CD8-positive, alpha-beta memory T cell (primary cell): ENCODE measurements around the gene CYP2S1. TPM values are rescaled to one million over a fixed set of nuclear protein-coding genes. Genes with fewer than 3 reads are reported as not detected.

Source experiments
- CTCF ChIA-PET: fragments of 350-600 bp; sonication (Branson Sonifier 250); formaldehyde crosslinking; loops from one replicate; lab custom pipeline; 2021; ENCODE audit warnings: antibody characterized with exemption; lab: Charles Lee
- POLR2A ChIA-PET: fragments of 350-600 bp; sonication (Branson Sonifier 250); formaldehyde crosslinking; loops from one replicate; lab custom pipeline; 2021; ENCODE audit warnings: antibody characterized with exemption; lab: Charles Lee
- DNase-seq, 5 donors: peaks; one replicate each; pipeline versions ENCODE4 v3.0.0 to v3.0.0-alpha.2; 2020 to 2022; ENCODE audit warnings: mixed read lengths in 1 of 5
- H3K27ac ChIP-seq: one replicate; pipeline ENCODE4 v1.7.0; 2013; ENCODE audit warnings: low read depth, mild to moderate bottlenecking, low read length, moderate library complexity
- H3K27me3 ChIP-seq: 2 replicates; pipeline ENCODE4 v1.7.0; 2013; ENCODE audit warnings: low read length, mild to moderate bottlenecking; ENCODE audit not compliant: insufficient read depth, poor library complexity, severe bottlenecking
- H3K36me3 ChIP-seq: 2 replicates; pipeline ENCODE4 v1.7.0; 2013; ENCODE audit warnings: mild to moderate bottlenecking, low read length, moderate library complexity; ENCODE audit not compliant: insufficient read depth
- H3K4me1 ChIP-seq: 2 replicates; pipeline ENCODE4 v1.7.0; 2013; ENCODE audit warnings: mild to moderate bottlenecking, low read length, moderate library complexity; ENCODE audit not compliant: insufficient read depth
- H3K4me3 ChIP-seq: 2 replicates; pipeline ENCODE4 v1.7.0; 2013; ENCODE audit warnings: mild to moderate bottlenecking, low read length
- H3K9me3 ChIP-seq: 2 replicates; pipeline ENCODE4 v1.7.0; 2013; ENCODE audit warnings: mild to moderate bottlenecking, low read length
- H3K27ac Mint-ChIP-seq, 8 donors: one replicate each; pipeline ENCODE4 v1.8.0; 2020 to 2021; ENCODE audit warnings: mixed read lengths in 8 of 8, mild to moderate bottlenecking in 6 of 8, inconsistent platforms in 3 of 8, moderate library complexity in 3 of 8
- H3K27me3 Mint-ChIP-seq, 2 donors: one replicate each; pipeline ENCODE4 v1.8.0; 2020 to 2021; ENCODE audit warnings: mixed read lengths in 2 of 2, mild to moderate bottlenecking in 1 of 2, moderate library complexity in 1 of 2
- H3K36me3 Mint-ChIP-seq, 3 donors: one replicate each; pipeline ENCODE4 v1.8.0; 2020 to 2021; ENCODE audit warnings: mixed read lengths in 3 of 3, inconsistent platforms in 1 of 3, mild to moderate bottlenecking in 1 of 3
- H3K4me1 Mint-ChIP-seq, 3 donors: one replicate each; pipeline ENCODE4 v1.8.0; 2020 to 2021; ENCODE audit warnings: mixed read lengths in 3 of 3, inconsistent platforms in 1 of 3, mild to moderate bottlenecking in 1 of 3
- H3K4me3 Mint-ChIP-seq, 7 donors: one replicate each; pipeline ENCODE4 v1.8.0; 2020 to 2021; ENCODE audit warnings: mixed read lengths in 7 of 7, mild to moderate bottlenecking in 6 of 7, moderate library complexity in 4 of 7, inconsistent platforms in 2 of 7
- H3K9me3 Mint-ChIP-seq, 5 donors: one replicate each; pipeline ENCODE4 v1.8.0; 2020 to 2022; ENCODE audit warnings: mixed read lengths in 5 of 5, mild to moderate bottlenecking in 3 of 5, moderate library complexity in 2 of 5, inconsistent platforms in 1 of 5
- polyA plus RNA-seq: library from polyadenylated mRNA; unstranded; fragments of 300-500 nt; fragmentation: Illumina TruSeq; gene quantifications from one replicate; pipeline ENCODE4 v1.2.3, GENCODE V29; 2021
- total RNA-seq, 2 experiments: library from RNA; stranded (reverse); gene quantifications; one replicate each; pipeline ENCODE4 v1.2.3, GENCODE V29; 2021

Gene CYP2S1
- total and polyA plus RNA-seq, 3 experiments from 2014 or later = not detected

DNA sequence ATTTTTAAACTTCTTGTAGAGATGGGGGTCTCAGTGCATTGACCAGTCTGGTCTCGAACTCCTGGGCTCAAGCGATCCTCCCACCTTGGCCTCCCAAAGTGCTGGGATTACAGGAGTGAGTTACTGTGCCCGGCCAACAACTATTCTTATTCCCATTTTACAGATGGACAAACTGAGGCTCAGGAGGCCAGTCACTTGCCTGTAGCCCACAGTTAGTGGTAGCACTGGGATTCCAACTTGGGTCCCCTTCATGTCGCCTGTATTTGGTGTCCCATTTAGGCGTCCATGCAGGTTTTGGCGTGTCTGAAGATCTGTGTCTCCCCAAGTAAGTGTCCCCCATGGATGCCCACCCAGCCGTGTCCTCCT lies 25.2 kb downstream of the CYP2S1 start:
- peaks cover 0 to 2% (median 0%) of the 10 kb centered on the region in 3 donors for H3K36me3 Mint-ChIP-seq
- no peaks in the 10 kb centered on the region for H3K9me3 Mint-ChIP-seq
- H3K4me3 Mint-ChIP-seq = no peak overlapping the region
- Histone ChIP-seq H3K36me3 (no peaks in the 10 kb centered on the region), H3K27me3 (peaks cover 10% of the 10 kb centered on the region), H3K4me3 (no peak overlapping the region), H3K4me1 (no peaks in the 10 kb centered on the region), H3K27ac (no peak overlapping the region), H3K9me3 (no peaks in the 10 kb centered on the region)
- H3K27me3 Mint-ChIP-seq = peaks cover 28 to 42% of the 10 kb centered on the region in 2 donors
- CTCF ChIA-PET = interaction anchor here (1.2 kb wide), 1 partner anchor 11 kb away, joined by 3 read pairs; no protein-coding TSS in a partner anchor
- H3K27ac Mint-ChIP-seq = no peak overlapping the region
- H3K4me1 Mint-ChIP-seq = peaks cover 0 to 4% (median 2%) of the 10 kb centered on the region in 3 donors
- no peak for DNase-seq
- POLR2A ChIA-PET = no interaction called here

DNA sequence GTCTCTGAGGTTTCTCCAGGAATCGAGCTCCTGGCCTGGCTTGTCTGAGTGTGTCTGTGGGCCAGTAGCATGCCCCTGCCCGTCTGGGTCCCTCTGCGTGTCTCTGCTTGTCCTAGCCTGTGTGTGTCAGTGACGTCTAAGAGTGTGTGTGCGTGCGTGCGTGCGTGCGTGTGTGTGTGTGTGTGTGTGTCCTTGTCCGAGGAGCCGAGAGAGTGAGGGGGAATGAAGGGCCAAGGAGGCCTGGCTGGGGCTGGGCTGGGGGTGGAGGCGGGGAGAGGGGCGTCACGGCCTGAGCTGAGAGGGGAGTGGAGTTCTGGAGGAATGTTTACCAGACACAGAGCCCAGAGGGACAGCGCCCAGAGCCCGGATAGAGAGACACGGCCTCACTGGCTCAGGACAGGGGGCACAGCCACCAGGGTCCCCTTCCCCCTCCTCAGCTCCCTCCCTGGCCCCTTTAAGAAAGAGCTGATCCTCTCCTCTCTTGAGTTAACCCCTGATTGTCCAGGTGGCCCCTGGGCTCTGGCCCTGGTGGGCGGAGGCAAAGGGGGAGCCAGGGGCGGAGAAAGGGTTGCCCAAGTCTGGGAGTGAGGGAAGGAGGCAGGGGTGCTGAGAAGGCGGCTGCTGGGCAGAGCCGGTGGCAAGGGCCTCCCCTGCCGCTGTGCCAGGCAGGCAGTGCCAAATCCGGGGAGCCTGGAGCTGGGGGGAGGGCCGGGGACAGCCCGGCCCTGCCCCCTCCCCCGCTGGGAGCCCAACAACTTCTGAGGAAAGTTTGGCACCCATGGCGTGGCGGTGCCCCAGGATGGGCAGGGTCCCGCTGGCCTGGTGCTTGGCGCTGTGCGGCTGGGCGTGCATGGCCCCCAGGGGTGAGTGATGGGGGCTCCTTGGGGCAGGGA lies 25.8 kb downstream of the CYP2S1 start, which contains the start of gene AXL:
TSS of gene AXL (plus strand) at position 609 of the 893 bp plus-strand sequence. CDS start at position 779, 170 bp downstream.
- Mint-ChIP-seq H3K4me1 (peaks cover 0 to 4% (median 2%) of the 10 kb centered on the region in 3 donors), H3K27ac (peak within 1 kb of the TSS in 2 of 8 donors; percentile 59 to 61), H3K36me3 (peaks cover 0 to 2% (median 0%) of the 10 kb centered on the region in 3 donors), H3K27me3 (peaks cover 28 to 45% of the 10 kb centered on the region in 2 donors), H3K9me3 (no peaks in the 10 kb centered on the region), H3K4me3 (no peak within 1 kb of the TSS)
- ChIA-PET POLR2A (no interaction called here), CTCF (interaction anchor here (1.2 kb wide), 1 partner anchor 10 kb away, joined by 3 read pairs; no protein-coding TSS in a partner anchor)
- Histone ChIP-seq H3K27ac (no peak within 1 kb of the TSS), H3K4me1 (no peaks in the 10 kb centered on the region), H3K27me3 (peaks cover 10% of the 10 kb centered on the region), H3K4me3 (no peak within 1 kb of the TSS), H3K9me3 (no peaks in the 10 kb centered on the region), H3K36me3 (no peaks in the 10 kb centered on the region)
- DNase-seq = no peak

DNA sequence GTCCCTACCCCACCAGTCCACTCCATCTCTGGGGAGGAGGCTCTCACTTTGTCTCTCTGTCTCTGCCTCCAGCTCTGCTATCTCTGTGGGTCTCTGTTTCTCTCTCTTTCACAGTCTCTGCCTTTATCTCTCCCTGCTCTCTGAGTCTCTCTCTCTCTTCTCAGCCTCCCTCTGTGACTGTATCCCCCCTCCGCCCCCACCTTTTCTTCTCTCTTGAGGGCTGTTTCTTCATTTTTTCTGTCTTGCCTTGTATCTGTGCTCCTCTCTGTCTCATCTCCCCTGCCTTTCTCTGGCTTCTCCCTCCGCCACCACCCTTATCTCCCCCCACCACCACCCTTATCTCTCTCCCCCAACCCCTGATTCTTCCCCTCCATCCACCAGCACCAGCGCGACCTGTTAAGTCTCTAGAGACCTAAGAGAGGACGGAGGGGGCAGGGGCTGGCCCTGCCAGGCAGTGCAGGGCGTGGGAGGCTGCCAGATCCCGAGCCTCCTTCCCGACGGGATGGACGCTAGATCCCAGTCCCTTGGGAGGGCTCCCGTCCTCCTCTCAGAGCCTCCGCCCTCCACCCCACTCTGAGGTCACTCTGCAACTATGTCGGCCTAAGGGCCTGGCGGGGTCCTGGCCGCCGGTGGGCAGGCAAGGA lies 27.0 kb downstream of the CYP2S1 start:
- peaks cover 0 to 2% (median 0%) of the 10 kb centered on the region in 3 donors for H3K36me3 Mint-ChIP-seq
- H3K27ac Mint-ChIP-seq = peak overlapping the region in 1 of 8 donors; percentile 59
- H3K36me3 ChIP-seq = no peaks in the 10 kb centered on the region
- H3K27ac ChIP-seq = no peak overlapping the region
- no peaks in the 10 kb centered on the region for H3K9me3 Mint-ChIP-seq
- CTCF ChIA-PET = interaction anchor here (2.4 kb wide), 1 partner anchor 43 kb away, joined by 8 read pairs; no protein-coding TSS in a partner anchor
- H3K4me1 Mint-ChIP-seq = peaks cover 0 to 4% (median 2%) of the 10 kb centered on the region in 3 donors
- DNase-seq = no peak
- H3K4me1 ChIP-seq = no peaks in the 10 kb centered on the region
- peaks cover 10% of the 10 kb centered on the region for H3K27me3 ChIP-seq
- H3K9me3 ChIP-seq = no peaks in the 10 kb centered on the region
- H3K4me3 Mint-ChIP-seq = no peak overlapping the region
- peaks cover 28 to 51% of the 10 kb centered on the region in 2 donors for H3K27me3 Mint-ChIP-seq
- no peak overlapping the region for H3K4me3 ChIP-seq
- POLR2A ChIA-PET = interaction anchor here (0.6 kb wide), 1 partner anchor 9 kb away, joined by 3 read pairs; no protein-coding TSS in a partner anchor

DNA sequence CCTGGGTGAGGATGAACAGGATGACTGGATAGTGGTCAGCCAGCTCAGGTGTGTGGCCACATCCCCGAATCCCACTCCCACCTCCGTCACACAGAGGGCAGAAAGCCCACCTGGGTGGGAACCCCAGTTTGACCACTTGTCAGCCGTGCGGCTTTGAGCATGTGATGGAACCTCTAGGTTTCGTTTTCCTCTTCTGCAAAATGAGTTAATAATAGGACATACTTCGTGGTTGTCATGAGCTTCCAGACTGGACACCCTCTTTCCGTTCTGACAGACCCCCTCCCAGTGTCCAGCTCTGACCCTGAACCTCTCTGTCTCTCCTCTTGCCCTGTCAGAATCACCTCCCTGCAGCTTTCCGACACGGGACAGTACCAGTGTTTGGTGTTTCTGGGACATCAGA lies 27.8 kb downstream of the CYP2S1 start:
- no peaks in the 10 kb centered on the region for H3K9me3 ChIP-seq
- peaks cover 3% of the 10 kb centered on the region for H3K4me1 ChIP-seq
- Mint-ChIP-seq H3K4me1 (peaks cover 5 to 10% (median 7%) of the 10 kb centered on the region in 3 donors), H3K27me3 (peaks cover 30 to 58% of the 10 kb centered on the region in 2 donors), H3K27ac (no peak overlapping the region), H3K9me3 (no peaks in the 10 kb centered on the region), H3K4me3 (no peak overlapping the region), H3K36me3 (no peaks in the 10 kb centered on the region)
- H3K27me3 ChIP-seq = peaks cover 10% of the 10 kb centered on the region
- no peak overlapping the region for H3K4me3 ChIP-seq
- CTCF ChIA-PET = interaction anchor here (2.4 kb wide), 1 partner anchor 42 kb away, joined by 8 read pairs; no protein-coding TSS in a partner anchor
- H3K36me3 ChIP-seq = no peaks in the 10 kb centered on the region
- POLR2A ChIA-PET = interaction anchor here (0.6 kb wide), 1 partner anchor 9 kb away, joined by 3 read pairs; no protein-coding TSS in a partner anchor
- no peak overlapping the region for H3K27ac ChIP-seq
- DNase-seq = no peak

DNA sequence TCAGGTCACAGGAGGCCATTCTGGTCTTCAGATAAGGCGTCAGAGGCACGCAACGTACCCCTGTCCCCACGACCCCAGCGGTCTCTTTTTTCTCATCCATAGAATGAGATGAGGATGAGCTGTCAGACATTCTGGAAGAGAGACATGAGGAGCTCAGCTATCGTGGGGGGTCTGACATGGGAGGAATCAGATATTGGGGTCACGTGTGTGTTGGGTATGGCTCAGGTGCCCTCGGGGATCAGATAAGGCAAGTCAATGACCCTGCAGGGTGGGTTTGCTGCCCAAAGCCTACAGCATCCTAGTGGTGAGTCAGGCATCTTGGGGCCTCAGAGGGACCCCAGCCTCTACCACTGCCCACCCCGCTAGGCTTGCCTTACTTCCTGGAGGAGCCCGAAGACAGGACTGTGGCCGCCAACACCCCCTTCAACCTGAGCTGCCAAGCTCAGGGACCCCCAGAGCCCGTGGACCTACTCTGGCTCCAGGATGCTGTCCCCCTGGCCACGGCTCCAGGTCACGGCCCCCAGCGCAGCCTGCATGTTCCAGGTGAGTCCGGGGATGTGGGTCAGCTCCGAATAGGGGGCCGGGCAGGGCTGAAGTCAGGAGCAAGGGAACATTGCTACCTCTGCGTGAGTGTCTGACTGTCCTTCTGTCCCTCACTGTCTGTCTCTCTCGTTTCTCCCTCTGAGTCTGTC lies 28.6 kb downstream of the CYP2S1 start:
- ChIA-PET CTCF (interaction anchor here (2.4 kb wide), 1 partner anchor 41 kb away, joined by 8 read pairs; no protein-coding TSS in a partner anchor), POLR2A (no interaction called here)
- H3K36me3 ChIP-seq = no peaks in the 10 kb centered on the region
- no peak overlapping the region for H3K27ac ChIP-seq
- H3K27me3 ChIP-seq = peaks cover 10% of the 10 kb centered on the region
- no peak for DNase-seq
- Mint-ChIP-seq H3K36me3 (no peaks in the 10 kb centered on the region), H3K27me3 (peaks cover 30 to 62% of the 10 kb centered on the region in 2 donors), H3K4me3 (peak overlapping the region in 1 of 7 donors; percentile 53), H3K4me1 (peaks cover 10 to 14% (median 11%) of the 10 kb centered on the region in 3 donors), H3K9me3 (no peaks in the 10 kb centered on the region), H3K27ac (peak overlapping the region in 1 of 8 donors; percentile 63)
- no peaks in the 10 kb centered on the region for H3K9me3 ChIP-seq
- H3K4me1 ChIP-seq = peaks cover 8% of the 10 kb centered on the region
- H3K4me3 ChIP-seq = no peak overlapping the region

DNA sequence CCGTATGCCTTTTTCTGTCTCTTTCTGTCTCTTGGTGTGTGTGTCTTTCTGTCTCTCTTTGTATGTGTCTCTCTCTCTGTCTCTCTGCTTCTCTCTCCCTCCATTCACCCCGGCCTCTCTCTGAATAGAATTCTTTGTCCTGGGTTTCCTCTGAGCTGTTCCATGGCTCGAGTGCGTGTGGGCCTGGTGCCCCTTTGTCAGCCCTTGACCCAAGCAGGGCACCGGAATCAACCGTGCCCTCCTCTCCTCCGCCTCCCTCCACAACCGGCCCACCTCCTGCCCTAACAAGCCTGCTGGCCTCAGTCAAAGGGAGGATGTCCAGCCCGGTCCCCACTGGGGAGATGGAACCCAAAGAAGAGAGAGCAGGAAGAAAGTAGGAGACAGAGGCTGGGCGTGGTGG lies 29.2 kb downstream of the CYP2S1 start:
- Mint-ChIP-seq H3K4me1 (peaks cover 15 to 19% (median 16%) of the 10 kb centered on the region in 3 donors), H3K27me3 (peaks cover 29 to 61% of the 10 kb centered on the region in 2 donors), H3K9me3 (no peaks in the 10 kb centered on the region), H3K36me3 (no peaks in the 10 kb centered on the region), H3K4me3 (peak overlapping the region in 1 of 7 donors; percentile 53), H3K27ac (peak overlapping the region in 1 of 8 donors; percentile 2)
- no peak overlapping the region for H3K27ac ChIP-seq
- H3K27me3 ChIP-seq = peaks cover 10% of the 10 kb centered on the region
- DNase-seq = no peak
- H3K9me3 ChIP-seq = no peaks in the 10 kb centered on the region
- POLR2A ChIA-PET = no interaction called here
- H3K4me1 ChIP-seq = peaks cover 13% of the 10 kb centered on the region
- no peak overlapping the region for H3K4me3 ChIP-seq
- no peaks in the 10 kb centered on the region for H3K36me3 ChIP-seq
- CTCF ChIA-PET = no interaction called here

DNA sequence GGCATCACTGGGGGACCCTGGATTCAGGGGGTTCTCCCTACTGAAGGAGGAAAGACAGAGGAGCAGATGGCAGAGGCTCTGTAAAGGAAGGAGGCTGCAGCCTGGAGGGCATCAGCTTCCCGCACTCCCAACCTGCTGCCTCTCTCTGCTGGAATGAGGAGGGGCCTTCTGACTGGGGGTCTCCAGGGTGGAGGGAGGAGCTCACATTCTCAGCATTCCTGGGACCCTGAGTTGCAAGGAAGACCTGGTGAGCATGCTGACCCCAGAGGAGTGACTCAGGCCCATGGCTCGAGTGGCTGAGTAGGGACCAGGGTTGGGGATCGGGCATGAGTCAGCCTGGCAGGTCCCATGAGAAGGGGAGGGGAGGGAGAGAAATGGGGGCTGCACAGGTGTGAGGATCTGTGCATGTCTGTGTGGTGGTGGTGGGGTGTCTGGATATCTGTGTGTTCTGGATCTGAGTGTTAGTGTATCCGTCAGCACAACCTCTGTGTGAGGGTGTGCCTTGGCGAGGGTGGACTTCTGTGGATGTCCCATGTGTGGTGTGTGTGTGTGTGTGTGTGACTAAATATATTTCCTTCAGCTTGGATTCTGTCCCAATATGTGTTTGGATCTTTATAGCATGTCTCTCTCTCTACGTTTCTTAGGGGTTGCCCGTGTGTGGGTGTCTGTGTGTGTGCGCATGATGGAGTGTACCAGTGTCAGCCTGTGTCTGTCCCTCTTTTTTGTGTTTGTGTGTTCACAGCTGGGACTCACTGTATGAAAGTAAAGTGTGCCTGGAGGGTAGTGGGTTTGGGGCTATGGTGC lies 30.6 kb downstream of the CYP2S1 start:
- H3K27me3 Mint-ChIP-seq = peaks cover 26 to 61% of the 10 kb centered on the region in 2 donors
- peak overlapping the region in 1 of 7 donors; percentile 60 for H3K4me3 Mint-ChIP-seq
- peaks cover 15 to 19% (median 16%) of the 10 kb centered on the region in 3 donors for H3K4me1 Mint-ChIP-seq
- H3K36me3 Mint-ChIP-seq = no peaks in the 10 kb centered on the region
- ChIA-PET POLR2A (no interaction called here), CTCF (interaction anchor here (0.6 to 1.7 kb wide), 3 partner anchors 10 to 86 kb away, joined by 3 to 4 read pairs (median 3); partner anchors contain the start of gene CCDC97)
- Histone ChIP-seq H3K9me3 (no peaks in the 10 kb centered on the region), H3K4me1 (peaks cover 13% of the 10 kb centered on the region), H3K27me3 (peaks cover 10% of the 10 kb centered on the region), H3K4me3 (no peak overlapping the region), H3K27ac (no peak overlapping the region), H3K36me3 (no peaks in the 10 kb centered on the region)
- no peak for DNase-seq
- peak overlapping the region in 7 of 8 donors; percentile 4 to 87 (median 33) for H3K27ac Mint-ChIP-seq
- H3K9me3 Mint-ChIP-seq = no peaks in the 10 kb centered on the region
